ENCODE results near the gene MCOLN3.

GRCh38 chr1:84998642-84999280, 49.5 kb downstream of the MCOLN3 start:
- TF ChIP-seq CTCF (IDR thresholded peaks at IDR 0.05): no peak
- TF ChIP-seq EP300 (IDR thresholded peaks at IDR 0.05): no peak
- no peak for TF ChIP-seq POLR2A (IDR thresholded peaks at IDR 0.05)

Measured in tibial nerve (tissue), 4 donors.